Measurements from ENCODE around the gene UNC80.

Gene UNC80

DNA sequence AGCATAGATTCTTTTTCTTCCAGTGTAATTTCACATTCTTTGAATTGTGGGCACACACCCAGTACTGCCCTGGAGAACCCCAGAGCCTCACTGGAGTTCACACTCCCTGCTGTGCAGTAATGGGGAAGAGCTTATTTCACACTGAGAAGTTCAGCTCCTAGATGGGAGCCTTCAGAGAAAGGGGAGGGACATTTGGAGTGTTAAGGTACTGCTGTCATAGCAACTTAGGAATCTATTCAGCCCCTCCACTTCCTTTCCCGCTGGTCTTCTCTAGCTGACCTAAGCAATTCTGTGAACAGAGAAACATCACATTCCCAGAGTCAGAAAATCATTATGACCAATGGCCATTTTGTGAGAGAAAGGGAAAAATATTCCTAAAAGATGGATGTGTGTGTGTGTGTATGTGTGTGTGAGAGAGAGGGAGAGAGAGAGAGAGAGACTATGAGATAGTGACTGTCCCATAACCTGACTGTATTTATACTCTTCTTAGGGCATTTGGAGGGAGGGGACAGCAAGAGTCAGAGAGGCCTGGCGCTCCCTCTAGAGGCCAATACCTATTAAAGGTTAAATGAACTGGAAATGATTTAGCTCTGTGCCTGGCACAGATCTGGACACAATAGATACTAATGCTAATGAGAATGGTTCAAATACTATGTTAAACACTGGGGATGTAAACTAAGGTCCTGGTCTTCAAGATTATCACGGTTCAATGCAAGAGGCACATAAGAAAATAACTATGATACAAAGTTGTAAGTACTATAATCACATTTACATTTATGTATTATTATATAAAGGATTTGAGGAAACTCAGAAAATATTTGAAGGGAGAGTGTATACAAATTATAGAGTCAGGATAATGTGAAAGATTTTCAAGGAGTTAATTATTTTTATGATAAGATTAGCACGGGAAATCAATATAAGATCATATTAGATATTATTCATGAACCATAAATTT, 189.3 kb downstream of the UNC80 start:
- peak in 1 of 2 donors; percentile 4 for DNase-seq (ENCODE audit: extremely low read depth in 1 of 2, low read depth in 1 of 2)

DNA sequence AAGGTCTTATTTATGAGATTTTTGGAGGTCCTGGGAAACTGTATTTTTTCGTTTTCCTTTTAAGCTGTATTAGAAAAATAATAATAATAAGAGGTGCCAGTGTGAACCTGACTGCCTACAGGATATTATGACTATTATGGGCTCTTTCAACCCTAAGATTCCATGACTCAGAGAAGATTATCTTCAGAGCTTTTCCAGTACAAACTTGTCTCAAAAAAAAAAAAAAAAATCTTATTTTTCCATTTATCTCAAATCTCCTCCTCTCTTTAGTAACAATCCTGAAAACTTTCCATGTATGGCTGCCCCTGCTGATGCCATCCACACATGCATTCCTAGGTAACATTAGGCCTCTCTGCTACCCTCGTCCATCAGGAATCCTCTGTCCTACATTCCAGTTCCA, 194.1 kb downstream of the UNC80 start:
- no peak for DNase-seq (ENCODE audit: extremely low read depth in 1 of 2, low read depth in 1 of 2)

DNA sequence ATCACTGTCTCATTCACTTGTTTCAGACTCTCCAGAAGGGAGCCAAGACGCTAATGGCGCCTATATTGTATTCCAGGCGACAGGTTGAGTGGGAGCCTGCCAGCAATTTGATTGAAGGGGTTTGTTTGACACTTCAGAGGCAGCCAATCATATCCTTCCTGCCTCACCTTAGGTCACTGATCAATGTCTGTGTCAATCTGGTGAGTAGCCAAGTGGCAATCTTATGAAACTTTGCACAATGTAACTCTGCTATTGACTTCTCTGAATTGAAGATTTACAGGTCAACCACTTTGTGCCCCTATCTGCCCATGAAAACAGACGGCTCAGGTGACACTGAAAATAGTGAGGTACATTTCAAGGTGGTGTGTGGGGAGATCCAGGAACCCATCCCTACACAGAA, 198.1 kb downstream of the UNC80 start:
- no peak for DNase-seq (ENCODE audit: extremely low read depth in 1 of 2, low read depth in 1 of 2)

DNA sequence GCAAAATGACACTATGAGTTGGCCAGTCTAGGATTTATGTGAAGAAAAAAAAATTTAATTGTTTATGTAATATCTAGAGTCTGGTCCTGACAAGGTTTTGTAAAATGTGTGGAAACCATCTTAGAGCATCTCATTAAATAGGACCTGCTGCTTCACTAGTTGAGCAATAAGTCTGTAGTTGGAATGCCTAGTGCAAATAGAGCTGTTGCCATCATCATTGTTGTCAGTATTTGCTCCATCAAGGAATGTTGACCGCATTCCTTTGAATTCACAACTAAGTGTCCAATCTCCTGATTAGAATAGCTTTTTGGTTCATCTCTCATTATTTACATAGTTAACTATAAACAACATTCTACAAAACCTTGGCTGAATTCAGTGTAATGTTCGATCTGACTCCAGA, 198.6 kb downstream of the UNC80 start:
- no peak for DNase-seq (ENCODE audit: extremely low read depth in 1 of 2, low read depth in 1 of 2)

DNA sequence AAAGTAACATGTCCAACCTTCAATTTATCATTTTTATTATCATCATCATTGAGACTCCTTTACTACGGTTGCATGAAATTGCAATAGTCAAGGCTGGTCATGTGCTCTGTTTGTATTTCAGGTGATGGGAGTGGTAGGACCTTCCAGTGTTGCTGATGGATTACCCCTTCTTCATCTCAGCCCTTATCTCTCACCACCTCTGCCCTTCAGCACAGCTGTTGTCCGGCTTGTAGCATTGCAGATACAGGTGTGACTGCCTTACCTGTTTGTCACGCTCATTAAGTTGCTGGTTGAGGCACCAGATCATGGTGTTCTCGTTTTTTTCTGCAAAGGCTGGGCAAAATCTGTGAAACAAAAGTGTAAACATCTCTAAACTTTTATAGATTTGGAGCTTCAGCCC, 199.1 kb downstream of the UNC80 start:
- DNase-seq (ENCODE audit: extremely low read depth in 1 of 2, low read depth in 1 of 2), result no peak

DNA sequence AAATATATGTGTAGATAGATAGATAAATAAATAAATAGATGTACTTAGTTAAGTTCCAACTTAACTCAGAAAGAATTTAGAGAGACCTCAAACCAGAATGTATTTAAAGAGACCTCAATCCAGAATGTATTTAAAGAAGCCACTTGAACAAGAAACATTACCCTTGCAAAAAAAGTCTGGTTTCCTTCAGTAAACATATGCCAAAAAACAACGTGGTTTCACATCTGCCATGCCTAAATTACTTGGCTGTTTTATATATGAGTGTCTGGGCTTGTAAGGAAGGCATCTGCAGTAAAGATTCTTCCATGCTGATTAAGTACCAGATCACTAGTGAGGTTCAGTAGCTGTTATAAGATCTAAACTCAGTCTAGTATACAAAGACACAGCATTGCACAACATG, 201.7 kb downstream of the UNC80 start:
- no peak for DNase-seq (ENCODE audit: extremely low read depth in 1 of 2, low read depth in 1 of 2)

DNA sequence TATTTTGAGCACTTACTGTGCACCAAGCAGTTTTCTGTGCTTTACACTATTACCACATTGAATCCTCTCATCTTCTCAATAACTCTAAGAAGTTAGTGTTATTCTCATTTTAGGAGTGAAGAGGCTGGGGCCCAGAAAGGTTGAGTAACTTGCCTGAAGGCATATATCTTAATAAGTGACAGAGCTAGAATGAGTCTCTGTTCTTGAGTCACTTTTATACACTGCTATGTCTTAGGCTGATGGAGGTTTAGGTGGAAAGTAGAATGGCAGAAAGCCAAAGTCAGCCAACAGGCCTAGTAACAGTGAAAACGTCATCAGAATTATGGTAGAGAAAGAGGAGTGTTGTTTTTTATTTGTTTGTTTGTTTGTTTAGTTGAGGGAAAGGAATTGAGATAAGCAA, 202.9 kb downstream of the UNC80 start:
- DNase-seq (ENCODE audit: extremely low read depth in 1 of 2, low read depth in 1 of 2), result no peak

DNA sequence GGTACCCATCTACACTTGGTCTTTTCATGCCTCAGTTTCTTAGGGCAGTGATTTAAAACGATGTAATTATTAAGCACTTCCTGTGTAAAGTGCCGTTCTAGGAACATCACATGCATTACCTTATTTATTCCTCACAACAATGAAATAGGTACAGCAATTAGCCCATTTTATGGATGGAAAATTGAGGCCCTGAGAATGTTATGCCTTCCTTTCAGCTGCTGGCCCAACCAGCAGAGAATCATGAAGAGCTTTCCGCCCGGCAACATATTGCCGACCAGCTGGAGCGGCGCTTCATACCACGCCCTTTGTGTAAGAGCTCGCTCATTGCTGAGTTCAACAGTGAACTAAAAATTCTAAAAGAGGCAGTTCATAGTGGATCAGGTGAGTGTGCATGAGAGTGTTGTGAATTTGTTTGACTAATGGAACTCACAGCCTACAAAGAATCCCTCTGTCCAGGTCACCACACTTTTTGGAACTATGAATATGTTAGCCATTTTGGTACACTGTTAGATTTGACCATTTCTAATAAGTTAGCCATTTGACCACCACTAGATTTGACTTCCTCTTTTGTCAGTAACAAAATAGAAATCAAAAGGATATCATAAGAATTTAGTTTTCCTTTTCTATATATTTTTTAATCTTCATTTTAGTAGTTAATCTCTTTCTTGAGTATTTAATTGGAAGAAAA, 205.2 kb downstream of the UNC80 start:
- DNase-seq (ENCODE audit: extremely low read depth in 1 of 2, low read depth in 1 of 2), result no peak

DNA sequence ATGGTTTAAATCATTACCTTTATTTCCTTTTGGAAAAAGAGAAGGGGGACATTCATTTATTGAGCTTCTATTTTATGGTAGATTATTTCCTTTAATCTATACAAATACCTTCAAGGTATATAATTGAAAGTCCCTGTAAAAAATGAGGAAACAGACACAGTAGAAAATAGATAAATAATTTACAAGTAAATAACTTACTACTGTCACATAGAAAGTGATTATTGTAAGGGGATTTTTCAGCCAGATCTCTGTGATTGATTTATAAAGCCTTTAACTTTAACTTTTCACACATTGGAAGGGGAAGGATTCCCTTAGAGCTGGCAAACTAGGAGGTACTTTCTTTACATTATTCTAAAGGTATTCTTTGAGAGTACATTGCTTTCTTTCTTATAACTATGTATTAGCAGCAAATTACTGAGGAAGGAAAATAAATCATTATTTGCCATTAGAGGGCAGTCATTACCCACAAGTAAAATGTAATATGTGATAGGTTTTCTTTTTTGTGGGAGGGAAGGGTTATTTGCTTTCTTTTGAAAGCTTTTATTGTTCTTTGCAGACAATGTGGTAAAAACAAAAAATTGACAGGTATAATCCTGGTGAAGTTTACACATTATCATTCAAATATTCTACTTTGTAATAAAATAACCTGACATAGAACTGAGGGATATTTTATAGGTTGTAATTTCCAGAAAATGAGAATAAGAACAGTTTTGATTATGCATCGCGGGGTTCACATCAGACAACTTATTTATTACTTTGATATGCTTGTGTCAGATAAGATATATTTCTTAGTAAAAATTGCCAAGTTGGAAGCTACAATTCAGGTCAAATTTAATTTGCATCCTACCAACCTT, 206.0 kb downstream of the UNC80 start:
- no peak for DNase-seq (ENCODE audit: extremely low read depth in 1 of 2, low read depth in 1 of 2)

DNA sequence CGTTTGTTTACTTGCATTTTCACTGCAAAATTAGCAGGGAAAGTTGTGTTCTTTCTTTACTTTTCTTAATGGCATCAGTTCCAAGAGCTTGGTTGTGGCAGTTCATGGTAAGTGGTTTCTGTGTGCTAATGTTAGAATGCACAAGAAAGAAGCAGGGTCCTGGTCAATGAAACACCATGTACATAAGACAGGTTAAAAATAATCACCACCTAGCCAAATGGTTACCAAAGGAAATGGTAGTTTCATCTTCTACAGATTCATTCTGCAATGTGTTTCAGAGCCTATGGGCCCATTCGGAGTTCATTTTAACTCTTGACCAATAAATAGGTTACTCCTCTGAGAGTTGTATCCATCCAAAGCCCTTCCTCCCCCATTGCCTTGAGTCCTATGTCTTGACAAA, 212.7 kb downstream of the UNC80 start:
- no peak for DNase-seq (ENCODE audit: extremely low read depth in 1 of 2, low read depth in 1 of 2)

DNA sequence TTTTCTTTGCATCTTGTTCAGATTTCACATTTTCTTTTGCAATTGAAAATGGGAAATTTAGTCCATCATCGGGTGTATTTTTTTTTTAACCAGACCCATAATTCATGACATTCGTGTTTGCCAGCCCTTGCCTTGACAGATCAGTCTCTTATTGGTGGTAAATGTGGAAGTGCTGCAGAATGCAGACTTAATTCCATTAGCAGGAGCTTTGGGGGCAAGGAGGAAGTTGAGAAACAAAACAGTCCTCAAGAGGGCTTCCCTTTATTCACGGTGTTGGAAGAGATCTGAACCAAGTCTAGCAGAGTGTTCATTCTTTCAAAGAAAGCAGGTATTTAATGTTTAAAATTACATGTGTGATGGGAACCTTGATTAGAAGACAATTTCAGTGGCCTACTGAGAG, 214.2 kb downstream of the UNC80 start:
- no peak for DNase-seq (ENCODE audit: extremely low read depth in 1 of 2, low read depth in 1 of 2)

DNA sequence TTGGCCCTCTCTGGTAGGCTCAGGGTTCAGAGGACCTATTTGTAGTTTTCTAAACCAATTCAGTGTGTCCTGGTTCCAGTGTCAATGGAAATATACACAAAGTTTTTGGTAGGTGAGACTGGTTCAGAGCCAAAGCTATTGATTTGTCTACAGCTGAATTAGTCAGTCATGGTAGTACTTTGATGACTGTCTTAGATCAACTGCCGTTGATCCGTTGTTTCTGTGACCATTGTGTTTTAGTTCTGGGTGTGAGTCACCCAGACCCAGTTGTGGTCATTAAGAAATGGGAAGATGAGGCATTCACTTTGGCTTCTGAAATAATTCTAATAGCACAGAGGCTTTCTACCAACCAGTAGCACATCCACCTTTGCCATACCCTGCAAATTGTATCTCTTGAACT, 214.8 kb downstream of the UNC80 start:
- DNase-seq (ENCODE audit: extremely low read depth in 1 of 2, low read depth in 1 of 2), result no peak

DNA sequence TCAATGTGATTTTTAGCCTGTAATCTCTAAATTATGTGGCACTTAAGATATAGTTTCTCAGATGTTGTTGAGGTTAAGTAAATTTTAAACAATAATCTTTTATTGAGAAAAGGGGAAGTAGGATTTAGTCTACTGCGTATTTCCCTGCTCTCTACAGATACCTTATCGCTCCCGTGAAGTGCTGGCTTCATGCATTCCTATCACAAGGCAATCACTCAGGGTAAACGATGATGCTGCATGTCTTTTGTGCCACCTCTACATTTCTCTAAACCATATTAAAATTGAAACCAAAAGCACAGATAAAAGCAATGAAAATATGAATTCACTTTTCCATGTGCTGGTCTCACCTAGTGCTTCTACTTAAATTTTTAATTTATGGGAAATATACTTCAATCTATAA, 216.4 kb downstream of the UNC80 start:
- DNase-seq (ENCODE audit: extremely low read depth in 1 of 2, low read depth in 1 of 2), result no peak

DNA sequence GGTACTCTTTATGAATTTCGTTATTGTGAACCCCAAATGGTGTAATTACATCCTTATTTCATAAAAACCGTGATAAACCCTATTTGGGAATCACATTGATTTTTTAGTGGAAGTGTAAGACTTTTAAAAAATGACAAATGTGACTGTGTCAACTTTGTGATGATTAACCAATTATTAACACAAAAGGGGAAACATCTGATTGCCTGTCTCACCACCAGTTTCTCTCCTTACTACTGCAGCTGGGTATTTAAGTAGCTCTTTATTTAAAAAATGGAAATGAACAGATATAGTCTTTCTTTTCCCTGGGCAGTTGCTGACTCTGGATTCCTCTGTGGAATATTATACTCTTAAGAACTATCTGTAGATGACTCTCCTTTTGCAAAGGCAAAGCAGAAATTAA, 219.2 kb downstream of the UNC80 start:
- no peak for DNase-seq (ENCODE audit: extremely low read depth in 1 of 2, low read depth in 1 of 2)

DNA sequence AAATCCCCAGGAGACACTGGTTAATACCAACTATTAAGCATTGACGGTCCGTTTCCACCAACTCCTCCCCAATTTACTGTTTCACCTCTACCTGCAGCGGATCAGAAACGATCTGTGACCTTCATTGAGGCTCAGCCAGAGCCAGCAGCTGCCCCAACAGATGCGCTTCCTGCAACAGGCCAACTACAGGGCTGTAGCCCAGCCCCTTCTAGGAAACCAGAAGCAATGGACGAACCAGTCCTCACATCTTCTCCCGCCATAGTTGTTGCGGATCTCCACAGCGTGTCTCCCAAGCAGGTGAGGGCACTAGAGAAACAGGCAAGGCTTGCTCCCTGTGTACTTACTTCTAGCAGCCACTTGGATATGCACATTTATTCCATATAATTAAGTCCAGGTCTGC, 222.3 kb downstream of the UNC80 start:
- no peak for DNase-seq (ENCODE audit: extremely low read depth in 1 of 2, low read depth in 1 of 2)

DNA sequence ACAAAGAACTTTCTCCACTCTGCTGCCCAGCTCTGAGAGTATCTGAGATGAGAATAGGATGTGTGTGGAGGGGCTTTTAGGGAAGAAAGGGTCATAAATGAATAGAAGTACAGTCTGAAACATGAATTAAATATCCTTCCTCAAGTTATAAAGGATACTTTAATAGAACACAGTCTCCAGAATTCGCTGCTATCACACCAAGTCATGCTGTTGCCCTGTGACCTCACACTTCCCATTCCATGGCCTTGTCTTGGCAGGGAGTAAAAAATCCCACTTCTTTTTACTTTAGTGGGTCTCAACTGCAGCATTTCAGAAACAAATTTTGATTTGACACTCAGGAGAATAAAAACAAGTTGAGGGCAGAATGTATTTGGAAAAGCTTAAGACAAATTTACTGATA, 227.0 kb downstream of the UNC80 start:
- no peak for DNase-seq (ENCODE audit: extremely low read depth in 1 of 2, low read depth in 1 of 2)

DNA sequence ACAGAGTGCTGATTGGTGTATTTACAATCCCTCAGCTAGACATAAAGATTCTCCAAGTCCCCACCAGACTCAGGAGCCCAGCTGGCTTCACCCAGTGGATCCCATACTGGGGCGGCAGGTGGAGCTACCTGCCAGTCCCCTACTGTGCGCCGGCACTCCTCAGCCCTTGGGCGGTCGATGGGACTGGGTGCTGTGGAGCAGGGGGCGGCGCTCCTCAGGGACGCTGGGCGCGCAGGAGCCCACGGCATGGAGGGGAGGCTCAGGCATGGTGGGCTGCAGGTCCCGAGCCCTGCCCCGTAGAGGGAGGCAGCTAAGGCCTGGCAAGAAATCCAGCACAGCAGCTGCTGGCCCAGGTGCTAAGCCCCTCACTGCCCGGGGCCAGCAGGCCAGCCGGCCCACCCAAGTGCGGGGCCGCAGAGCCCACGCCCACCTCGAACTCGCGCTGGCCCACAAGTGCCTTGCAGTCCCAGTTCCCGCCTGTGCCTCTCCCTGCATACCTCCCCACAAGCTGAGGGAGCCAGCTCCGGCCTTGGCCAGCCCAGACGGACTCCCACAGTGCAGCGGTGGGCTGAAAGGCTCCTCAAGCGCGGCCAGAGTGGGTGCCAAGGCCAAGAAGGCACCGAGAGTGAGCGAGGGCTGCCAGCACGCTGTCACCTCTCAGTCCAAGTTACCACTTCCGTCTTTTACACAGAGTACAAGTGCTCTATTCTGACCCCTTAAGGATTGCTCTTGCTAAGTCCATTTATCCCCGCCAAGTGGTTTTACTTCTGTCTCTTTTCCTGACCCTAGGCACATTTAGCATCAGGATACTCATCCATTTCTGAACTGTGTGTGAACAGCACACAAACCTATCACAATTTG, 229.1 kb downstream of the UNC80 start:
- DNase-seq (ENCODE audit: extremely low read depth in 1 of 2, low read depth in 1 of 2), result no peak

DNA sequence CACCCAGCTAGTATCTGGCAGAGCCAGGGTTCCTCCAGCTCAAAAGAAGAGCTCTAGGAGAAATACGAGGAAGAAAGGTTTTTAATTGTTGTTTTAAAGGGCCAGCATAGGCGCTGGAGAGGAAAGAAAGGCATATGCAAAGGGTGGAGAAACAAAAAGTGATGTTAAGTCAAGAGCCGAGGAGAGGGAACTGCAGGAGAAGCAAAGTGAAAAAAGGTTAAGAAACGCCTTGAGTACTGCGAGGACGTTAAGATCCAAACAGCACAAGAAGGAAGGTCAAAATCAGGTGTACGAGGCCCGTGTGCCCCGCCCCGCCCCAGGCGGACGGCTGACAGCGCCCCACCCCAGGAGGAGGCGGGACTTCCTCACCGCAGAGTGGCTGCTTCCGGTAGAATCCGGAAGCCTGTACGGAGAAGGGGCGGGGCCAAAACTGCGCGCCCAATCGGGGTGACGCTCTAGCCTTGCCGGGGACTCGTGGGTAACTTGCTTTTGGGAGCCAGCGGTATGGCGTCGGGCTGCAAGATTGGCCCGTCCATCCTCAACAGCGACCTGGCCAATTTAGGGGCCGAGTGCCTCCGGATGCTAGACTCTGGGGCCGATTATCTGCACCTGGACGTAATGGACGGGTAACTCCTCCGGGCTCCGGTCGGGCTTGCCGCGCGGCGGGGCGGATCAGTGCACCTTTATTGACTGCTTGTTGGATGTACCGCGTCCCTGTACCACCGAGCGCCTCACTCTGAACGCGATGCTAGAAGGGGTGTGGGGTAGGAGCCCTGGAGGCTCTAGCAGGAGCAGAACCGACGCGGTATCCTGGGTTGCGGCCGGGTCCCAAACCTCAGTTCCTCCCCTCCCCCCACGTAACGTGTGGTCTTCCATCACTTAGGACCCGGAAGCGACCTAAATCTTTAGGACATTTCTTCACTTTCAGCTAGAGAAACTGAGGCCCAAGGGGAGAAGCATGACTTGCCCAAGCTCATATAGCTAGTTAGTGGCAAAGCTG, 230.8 kb downstream of the UNC80 start, which contains the start of gene RPE:
TSS of gene RPE (plus strand) at position 481 of the 1,000 bp plus-strand sequence. CDS start at position 505, 24 bp downstream.
- DNase-seq (ENCODE audit: extremely low read depth in 1 of 2, low read depth in 1 of 2), result peak; percentile 91 to 95

DNA sequence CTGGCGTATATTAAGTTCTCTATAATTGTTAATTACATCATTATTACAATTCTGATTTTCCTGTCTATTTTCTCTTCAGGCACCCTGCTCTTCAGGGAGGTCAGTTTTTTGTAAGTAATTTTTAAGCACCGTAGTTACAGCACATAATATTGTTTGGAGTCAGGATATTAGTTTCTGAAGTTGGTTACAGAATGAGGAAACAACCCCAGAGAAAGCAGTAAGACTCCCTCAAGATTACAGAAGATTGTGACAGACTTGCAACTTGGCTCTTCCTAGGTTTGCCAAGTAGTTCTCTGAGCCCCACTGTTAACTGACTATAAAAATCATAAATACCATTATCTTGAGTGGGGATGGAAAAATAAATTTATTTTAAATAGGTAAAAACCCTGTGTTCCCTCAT, 231.7 kb downstream of the UNC80 start:
- DNase-seq (ENCODE audit: extremely low read depth in 1 of 2, low read depth in 1 of 2), result no peak

Data from stimulated activated CD8-positive, alpha-beta memory T cell treated with anti-CD3 and anti-CD28 coated beads, Interleukin-7, amount 100 ng/mL, for 48 hours (primary cell).